HG03097 (cell line): ENCODE measurements around the gene PTPRC.

Experiments used
- ATAC-seq: cut with Tn5 transposase; IDR thresholded peaks from one replicate; pipeline ENCODE4 v1.9.1; 2021; ENCODE audit not compliant: unreplicated experiment, low FRiP score

The PTPRC gene

GRCh38 chr1:198794498-198794897 is 155.7 kb downstream of the PTPRC start:
- no peak for ATAC-seq

- ATAC-seq = no peak
These were observed 158.8 kb downstream of the PTPRC start for GRCh38 chr1:198797656-198798055.

GRCh38 chr1:198798923-198799386 is 160.1 kb downstream of the PTPRC start:
- ATAC-seq = peak; percentile 86

GRCh38 chr1:198805498-198806151 is 166.8 kb downstream of the PTPRC start:
- no peak for ATAC-seq

GRCh38 chr1:198806861-198807260 is 168.0 kb downstream of the PTPRC start:
- no peak for ATAC-seq
